GM12891 (cell line): ENCODE measurements around the gene NR6A1.

Source experiments
- PAX5 ChIP-seq: IDR thresholded peaks from 2 replicates; pipeline ENCODE4 v1.6.1; 2011; ENCODE audit warnings: low read length, moderate library complexity, mild to moderate bottlenecking; ENCODE audit not compliant: insufficient read depth, severe bottlenecking
- POLR2A ChIP-seq: IDR thresholded peaks from 2 replicates; pipeline ENCODE4 v1.6.1; 2011; ENCODE audit warnings: low read depth, low read length, control low read depth
- POLR2AphosphoS5 ChIP-seq: IDR thresholded peaks from 2 replicates; pipeline ENCODE4 v1.6.1; 2011; ENCODE audit warnings: low read depth, low read length, control low read depth
- TAF1 ChIP-seq: IDR thresholded peaks from 2 replicates; pipeline ENCODE4 v1.6.1; 2011; ENCODE audit warnings: low read depth, low read length, control low read depth

DNA sequence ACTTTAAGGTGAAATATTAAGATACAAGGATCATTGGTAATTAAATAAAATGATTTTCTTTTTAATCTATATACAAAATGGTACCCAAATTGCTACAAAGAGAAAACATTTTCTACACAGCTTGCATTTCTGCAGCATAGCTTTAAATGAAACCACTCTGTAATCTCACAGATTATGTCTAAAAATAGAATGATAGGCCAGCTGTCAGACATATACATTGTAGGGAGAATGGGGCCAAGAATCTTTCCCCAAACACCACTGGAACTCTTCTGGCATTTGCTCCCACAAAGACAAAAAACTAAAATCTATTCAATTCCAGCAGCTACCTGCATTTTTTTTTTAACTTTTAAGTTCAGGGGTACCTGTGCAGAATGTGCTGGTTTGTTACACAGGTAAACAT lies 139.8 kb downstream of the NR6A1 start:
- TF ChIP-seq POLR2AphosphoS5, result no peak
- TF ChIP-seq POLR2A, result no peak
- no peak for TF ChIP-seq TAF1
- no peak for TF ChIP-seq PAX5
